CD14-positive monocyte (primary cell): ENCODE data around the gene IGBP1. TPM values are rescaled to one million over a fixed set of nuclear protein-coding genes. Genes with fewer than 3 reads are reported as not detected.

ENCODE experiments used
- DNase-seq, 3 donors: peaks; one replicate each; pipeline ENCODE4 v3.0.0-alpha.2; 2011 to 2022
- H2AFZ ChIP-seq: 2 replicates; pipeline ENCODE4 v1.6.0; 2012; ENCODE audit warnings: mild to moderate bottlenecking, low read depth, low read length, inconsistent platforms; ENCODE audit not compliant: insufficient read depth, poor library complexity, severe bottlenecking
- H3K27ac ChIP-seq, 2 donors: 1 replicate in 1 of 2; 2 replicates in 1 of 2; pipeline ENCODE4 v1.5.1; 2012 to 2013; ENCODE audit warnings: low read length in 2 of 2, control low read depth in 1 of 2, inconsistent platforms in 1 of 2, low read depth in 1 of 2, mild to moderate bottlenecking in 1 of 2
- H3K27me3 ChIP-seq, 2 donors: one replicate each; pipeline versions ENCODE4 v1.6.0 to v1.6.1; 2011 to 2013; ENCODE audit warnings: low read length in 2 of 2; ENCODE audit not compliant: control insufficient read depth in 2 of 2, insufficient read depth in 2 of 2
- H3K36me3 ChIP-seq, 2 donors: replicated peaks in 1 of 2; 1 replicate in 1 of 2; 2 replicates in 1 of 2; pipeline versions ENCODE4 v1.5.1 to v1.6.1; 2012 to 2013; ENCODE audit warnings: low read length in 2 of 2, control low read depth in 1 of 2, inconsistent platforms in 1 of 2, mild to moderate bottlenecking in 1 of 2; ENCODE audit not compliant: insufficient read depth in 2 of 2, control insufficient read depth in 1 of 2
- H3K4me1 ChIP-seq, 2 donors: 1 replicate in 1 of 2; 2 replicates in 1 of 2; pipeline versions ENCODE4 v1.5.1 to v1.6.1; 2012 to 2013; ENCODE audit warnings: low read length in 2 of 2, control low read depth in 1 of 2, inconsistent platforms in 1 of 2, mild to moderate bottlenecking in 1 of 2, moderate library complexity in 1 of 2; ENCODE audit not compliant: insufficient read depth in 2 of 2, control insufficient read depth in 1 of 2
- H3K4me2 ChIP-seq: replicated peaks from 2 replicates; pipeline ENCODE3; 2012; ENCODE audit warnings: low read length, moderate library complexity, mild to moderate bottlenecking; ENCODE audit not compliant: poor library complexity, severe bottlenecking; ENCODE audit errors: extremely low read depth
- H3K4me3 ChIP-seq, 3 experiments: fragments of 200-600 bp in 1 of 3; sonication (generic) in 1 of 3; replicated peaks in 1 of 3; 1 replicate in 2 of 3; 2 replicates in 1 of 3; pipeline ENCODE4 v1.5.1; 2011 to 2013; ENCODE audit warnings: low read length in 3 of 3, mild to moderate bottlenecking in 3 of 3, control low read depth in 2 of 3, low read depth in 2 of 3, inconsistent platforms in 1 of 3, moderate library complexity in 1 of 3
- H3K79me2 ChIP-seq: 2 replicates; pipeline ENCODE4 v1.6.0; 2012; ENCODE audit warnings: mild to moderate bottlenecking, control low read depth, inconsistent platforms, low read length, moderate library complexity; ENCODE audit not compliant: insufficient read depth
- H3K9ac ChIP-seq: 2 replicates; pipeline ENCODE4 v1.6.0; 2017; ENCODE audit warnings: low read length, mild to moderate bottlenecking; ENCODE audit not compliant: insufficient read depth, poor library complexity, severe bottlenecking
- H3K9me3 ChIP-seq, 2 donors: replicated peaks in 1 of 2; 1 replicate in 1 of 2; 2 replicates in 1 of 2; pipeline versions ENCODE4 v1.5.1 to v1.6.1; 2012 to 2013; ENCODE audit warnings: low read length in 2 of 2, control low read depth in 1 of 2; ENCODE audit not compliant: control insufficient read depth in 1 of 2, insufficient read depth in 1 of 2
- H4K20me1 ChIP-seq: 2 replicates; pipeline ENCODE4 v1.6.0; 2012; ENCODE audit warnings: mild to moderate bottlenecking, low read length, control low read depth, moderate library complexity; ENCODE audit not compliant: insufficient read depth
- H3K27ac Mint-ChIP-seq, 7 donors: one replicate each; pipeline ENCODE4 v1.8.0; 2020; ENCODE audit warnings: mild to moderate bottlenecking in 7 of 7, mixed read lengths in 7 of 7, moderate library complexity in 6 of 7, inconsistent platforms in 2 of 7
- H3K27me3 Mint-ChIP-seq, 3 donors: one replicate each; pipeline ENCODE4 v1.8.0; 2021 to 2022; ENCODE audit warnings: low read depth in 3 of 3, mild to moderate bottlenecking in 3 of 3, mixed read lengths in 3 of 3, moderate library complexity in 3 of 3, inconsistent platforms in 1 of 3
- H3K36me3 Mint-ChIP-seq, 2 donors: one replicate each; pipeline ENCODE4 v1.8.0; 2020; ENCODE audit warnings: mixed read lengths in 2 of 2, inconsistent platforms in 1 of 2, mild to moderate bottlenecking in 1 of 2
- H3K4me1 Mint-ChIP-seq: one replicate; pipeline ENCODE4 v1.8.0; 2020; ENCODE audit warnings: mild to moderate bottlenecking, mixed read lengths
- H3K4me3 Mint-ChIP-seq, 2 donors: one replicate each; pipeline ENCODE4 v1.8.0; 2020; ENCODE audit warnings: mild to moderate bottlenecking in 2 of 2, mixed read lengths in 2 of 2, moderate library complexity in 1 of 2
- H3K9me3 Mint-ChIP-seq, 7 donors: one replicate each; pipeline ENCODE4 v1.8.0; 2020 to 2022; ENCODE audit warnings: mixed read lengths in 7 of 7, mild to moderate bottlenecking in 6 of 7, moderate library complexity in 6 of 7, inconsistent platforms in 2 of 7
- WGBS: methylation state at CpG from one replicate; pipeline ENCODE4 v1.1.5; 2013; ENCODE audit warnings: missing lambda C conversion rate; ENCODE audit not compliant: insufficient coverage; 5-methylcytosine and 5-hydroxymethylcytosine counted together
- intact Hi-C, 2 donors: fragments of 100-400 bp; cut with micrococcal nuclease; formaldehyde crosslinking; loops; one replicate each; pipeline versions ENCODE4 v1.15.0 to v1.15.1; 2023
- polyA plus RNA-seq, 3 donors: library from polyadenylated mRNA; depleted of rRNA in 1 of 3; unstranded in 2 of 3; stranded (reverse) in 1 of 3; fragments of 300-500 nt in 2 of 3; fragments of >200 nt in 1 of 3; fragmentation: Illumina TruSeq in 2 of 3; gene quantifications; 1 replicate in 2 of 3; 2 replicates in 1 of 3; pipeline ENCODE4 v1.2.3, GENCODE V29; 2012 to 2021
- TF ChIP-seq, protein P1 (sequence below): fragments of 200-600 bp; IDR thresholded peaks from one replicate; pipeline ENCODE4 v1.8.0; 2022; ENCODE audit warnings: antibody characterized with exemption, mild to moderate bottlenecking

Gene IGBP1
- polyA plus RNA-seq, 3 donors = 55.7 to 60.4 (median 56.8) TPM

DNA sequence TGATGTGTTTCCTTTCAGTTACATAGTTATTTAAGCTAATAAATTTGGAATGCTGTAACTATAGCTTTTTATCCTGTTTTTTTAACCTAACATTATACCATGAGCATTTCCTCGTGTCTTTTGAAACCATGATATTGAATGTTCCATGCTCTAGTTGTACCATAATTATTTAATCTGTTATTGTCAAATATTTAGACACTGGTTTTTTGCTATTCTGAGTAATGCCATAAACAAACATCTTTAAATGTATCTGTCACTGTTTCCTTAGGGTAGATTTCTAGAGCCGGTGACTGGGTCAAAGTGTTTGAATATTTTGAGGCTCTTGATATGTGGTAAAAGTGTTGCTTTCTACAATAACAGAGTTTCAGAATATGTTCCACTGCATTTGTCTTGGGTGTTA is 5.4 kb downstream of the IGBP1 start:
- peaks cover 12% of the 10 kb centered on the region for H3K4me1 Mint-ChIP-seq
- no peak for DNase-seq
- intact Hi-C loops = loop anchor here in 1 of 2 donors (10.0 kb wide), 1 partner anchor 1046 kb away; no protein-coding TSS in a partner anchor
- no peaks in the 10 kb centered on the region for H3K27me3 ChIP-seq
- no peak overlapping the region for H3K27ac ChIP-seq
- H3K4me3 ChIP-seq = no peak overlapping the region
- TF ChIP-seq, protein P1, sequence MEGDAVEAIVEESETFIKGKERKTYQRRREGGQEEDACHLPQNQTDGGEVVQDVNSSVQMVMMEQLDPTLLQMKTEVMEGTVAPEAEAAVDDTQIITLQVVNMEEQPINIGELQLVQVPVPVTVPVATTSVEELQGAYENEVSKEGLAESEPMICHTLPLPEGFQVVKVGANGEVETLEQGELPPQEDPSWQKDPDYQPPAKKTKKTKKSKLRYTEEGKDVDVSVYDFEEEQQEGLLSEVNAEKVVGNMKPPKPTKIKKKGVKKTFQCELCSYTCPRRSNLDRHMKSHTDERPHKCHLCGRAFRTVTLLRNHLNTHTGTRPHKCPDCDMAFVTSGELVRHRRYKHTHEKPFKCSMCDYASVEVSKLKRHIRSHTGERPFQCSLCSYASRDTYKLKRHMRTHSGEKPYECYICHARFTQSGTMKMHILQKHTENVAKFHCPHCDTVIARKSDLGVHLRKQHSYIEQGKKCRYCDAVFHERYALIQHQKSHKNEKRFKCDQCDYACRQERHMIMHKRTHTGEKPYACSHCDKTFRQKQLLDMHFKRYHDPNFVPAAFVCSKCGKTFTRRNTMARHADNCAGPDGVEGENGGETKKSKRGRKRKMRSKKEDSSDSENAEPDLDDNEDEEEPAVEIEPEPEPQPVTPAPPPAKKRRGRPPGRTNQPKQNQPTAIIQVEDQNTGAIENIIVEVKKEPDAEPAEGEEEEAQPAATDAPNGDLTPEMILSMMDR = no peak
- H3K4me1 ChIP-seq = peaks cover 13 to 19% of the 10 kb centered on the region in 2 donors
- H3K27ac Mint-ChIP-seq = peak overlapping the region in 1 of 7 donors; percentile 60
- peaks cover 0 to 2% (median 0%) of the 10 kb centered on the region in 3 donors for H3K27me3 Mint-ChIP-seq
- H3K36me3 ChIP-seq = peaks cover 8 to 46% of the 10 kb centered on the region in 2 donors
- H3K36me3 Mint-ChIP-seq = peaks cover 15 to 27% of the 10 kb centered on the region in 2 donors
- H3K4me3 Mint-ChIP-seq = no peak overlapping the region
- H3K4me2 ChIP-seq = no peak overlapping the region
- H3K9me3 Mint-ChIP-seq = peaks cover 0 to 3% (median 2%) of the 10 kb centered on the region in 7 donors
- H3K9ac ChIP-seq = no peak overlapping the region
- H3K79me2 ChIP-seq = peaks cover 30% of the 10 kb centered on the region
- H3K9me3 ChIP-seq = no peaks in the 10 kb centered on the region
- no peaks in the 10 kb centered on the region for H4K20me1 ChIP-seq
- no peak overlapping the region for H2AFZ ChIP-seq
- WGBS = no CpG with 5 or more reads among the region's 2 CpGs

DNA sequence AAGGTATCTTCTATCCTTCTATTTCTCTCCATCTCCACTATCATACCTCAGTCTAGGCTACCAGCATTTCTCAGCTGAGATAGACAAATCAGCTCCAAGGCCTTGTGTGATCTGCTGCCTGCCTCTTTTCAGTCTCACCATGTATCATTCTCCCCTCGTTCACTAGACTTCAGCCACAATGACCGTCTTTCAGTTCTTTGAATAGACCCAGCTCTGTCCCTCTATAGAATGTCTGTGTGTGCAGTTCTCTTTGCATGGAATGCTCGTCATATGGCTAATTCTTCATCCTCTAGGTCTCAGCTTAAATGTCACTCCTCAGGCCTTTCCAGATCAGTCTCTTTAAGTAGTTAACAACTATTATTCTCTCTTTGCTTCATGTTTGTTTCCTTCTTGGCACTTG is 6.5 kb downstream of the IGBP1 start:
- peaks cover 0 to 3% (median 0%) of the 10 kb centered on the region in 7 donors for H3K9me3 Mint-ChIP-seq
- Histone ChIP-seq H3K27me3 (no peaks in the 10 kb centered on the region), H3K27ac (no peak overlapping the region), H3K9ac (no peak overlapping the region), H3K79me2 (peaks cover 20% of the 10 kb centered on the region), H3K36me3 (peaks cover 8 to 46% of the 10 kb centered on the region in 2 donors), H3K9me3 (no peaks in the 10 kb centered on the region), H3K4me3 (no peak overlapping the region), H4K20me1 (no peaks in the 10 kb centered on the region), H3K4me1 (peaks cover 6 to 12% of the 10 kb centered on the region in 2 donors), H2AFZ (no peak overlapping the region), H3K4me2 (no peak overlapping the region)
- TF ChIP-seq, protein P1 = no peak
- no peak for DNase-seq
- no peak overlapping the region for H3K4me3 Mint-ChIP-seq
- no CpG with 5 or more reads among the region's 3 CpGs for WGBS
- peak overlapping the region in 2 of 7 donors; percentile 11 to 28 for H3K27ac Mint-ChIP-seq
- peaks cover 0 to 2% (median 0%) of the 10 kb centered on the region in 3 donors for H3K27me3 Mint-ChIP-seq
- H3K4me1 Mint-ChIP-seq = peaks cover 7% of the 10 kb centered on the region
- H3K36me3 Mint-ChIP-seq = peaks cover 12 to 27% of the 10 kb centered on the region in 2 donors
- intact Hi-C loops = loop anchor here in 1 of 2 donors (10.0 kb wide), 1 partner anchor 1045 kb away; no protein-coding TSS in a partner anchor
